HepG2 (cell line): Measurements from ENCODE around the gene RLN3. TPM values are rescaled to one million over a fixed set of nuclear protein-coding genes. Genes with fewer than 3 reads are reported as not detected.
A peak's percentile ranks its signal among the peaks of the same experiment; 100 is the strongest.

Experiments used
- ARID2 ChIP-seq: sonication (generic); formaldehyde crosslinking; IDR thresholded peaks from 2 replicates; pipeline ENCODE4 v1.8.1; 2022; ENCODE audit warnings: mild to moderate bottlenecking, missing genetic modification reagents, borderline replicate concordance
- ATF5 ChIP-seq: sonication (generic); formaldehyde crosslinking; IDR thresholded peaks from 2 replicates; pipeline ENCODE4 v1.4.0; 2020; ENCODE audit warnings: mild to moderate bottlenecking, low read depth, missing genetic modification reagents
- ETV5 ChIP-seq: IDR thresholded peaks from 2 replicates; pipeline ENCODE4 v1.6.1; 2018; ENCODE audit warnings: missing biosample characterization, missing genetic modification reagents, inconsistent platforms, borderline replicate concordance
- GABPA ChIP-seq, 2 experiments: IDR thresholded peaks; 2 replicates each; pipeline ENCODE4 v1.6.1; 2011 to 2016; ENCODE audit warnings: low read depth in 2 of 2, low read length in 1 of 2, missing biosample characterization in 1 of 2, missing genetic modification characterization in 1 of 2
- GABPB1 ChIP-seq: IDR thresholded peaks from 2 replicates; pipeline ENCODE4 v1.6.1; 2016; ENCODE audit warnings: mild to moderate bottlenecking, missing genetic modification reagents, moderate library complexity, missing compliant biosample characterization
- HMGXB4 ChIP-seq, 2 experiments: sonication (generic) in 1 of 2; formaldehyde crosslinking in 1 of 2; IDR thresholded peaks; 2 replicates each; pipeline versions ENCODE4 v1.4.0 to v1.6.1; 2018 to 2020; ENCODE audit warnings: missing genetic modification reagents in 2 of 2, borderline replicate concordance in 1 of 2, low read depth in 1 of 2, mild to moderate bottlenecking in 1 of 2, missing biosample characterization in 1 of 2
- PATZ1 ChIP-seq: sonication (generic); formaldehyde crosslinking; IDR thresholded peaks from 2 replicates; pipeline ENCODE4 v1.4.0; 2020; ENCODE audit warnings: missing genetic modification reagents
- PBX2 ChIP-seq: IDR thresholded peaks from 2 replicates; pipeline ENCODE4 v1.6.1; 2016; ENCODE audit warnings: control low read depth
- RXRA ChIP-seq: sonication (generic); formaldehyde crosslinking; IDR thresholded peaks from 2 replicates; pipeline ENCODE4 v1.5.1; 2020; ENCODE audit warnings: missing genetic modification reagents
- SOX6 ChIP-seq, 2 experiments: fragments of 450-650 bp in 1 of 2; sonication (generic) in 1 of 2; formaldehyde crosslinking in 1 of 2; IDR thresholded peaks; 2 replicates each; pipeline versions ENCODE4 v1.4.0 to v1.6.1; 2017 to 2020; ENCODE audit warnings: antibody characterized with exemption in 1 of 2, mild to moderate bottlenecking in 1 of 2, missing genetic modification reagents in 1 of 2
- ZBTB34 ChIP-seq: sonication (generic); formaldehyde crosslinking; IDR thresholded peaks from 2 replicates; pipeline ENCODE4 v1.8.0; 2022; ENCODE audit warnings: mild to moderate bottlenecking, missing genetic modification reagents
- ZBTB7A ChIP-seq: sonication (generic); formaldehyde crosslinking; IDR thresholded peaks from 2 replicates; pipeline ENCODE4 v1.8.0; 2022; ENCODE audit warnings: mild to moderate bottlenecking, missing genetic modification reagents
- ZMYM3 ChIP-seq: sonication (generic); formaldehyde crosslinking; IDR thresholded peaks from 2 replicates; pipeline ENCODE4 v1.5.1; 2020; ENCODE audit warnings: mild to moderate bottlenecking, missing genetic modification reagents
- ZNF362 ChIP-seq: sonication (generic); formaldehyde crosslinking; IDR thresholded peaks from 2 replicates; pipeline ENCODE4 v1.4.0; 2020; ENCODE audit warnings: missing genetic modification reagents, mild to moderate bottlenecking, borderline replicate concordance
- ZNF770 ChIP-seq: sonication (generic); formaldehyde crosslinking; IDR thresholded peaks from 2 replicates; pipeline ENCODE4 v1.5.0; 2020; ENCODE audit warnings: mild to moderate bottlenecking, missing genetic modification reagents
- polyA plus RNA-seq, 8 experiments: library from polyadenylated mRNA; depleted of rRNA in 3 of 8; stranded (reverse) in 7 of 8; unstranded in 1 of 8; fragments of >200 nt; fragmentation: Illumina TruSeq in 4 of 8; extraction: Trizol in 4 of 8; gene quantifications; 2 replicates each; pipeline versions ENCODE4 v1.2.1 to v1.2.3, GENCODE V29; 2011 to 2016; ENCODE audit warnings: low read depth in 4 of 8, missing spikeins in 1 of 8, mixed read lengths in 1 of 8; ENCODE audit not compliant: insufficient read depth in 1 of 8
- total RNA-seq, 5 experiments: library from RNA; depleted of rRNA; stranded (reverse); fragments of >200 nt; fragmentation: Illumina TruSeq; extraction: Trizol; gene quantifications; 2 replicates each; pipeline ENCODE4 v1.2.3, GENCODE V29; 2016; ENCODE audit warnings: low read depth in 1 of 5

The RLN3 gene
- total and polyA plus RNA-seq, 2 of the 13 experiments (the other 11 are each of a cell fraction or from before 2014, with no cell fraction given): not detected

GRCh38 chr19:14023404-14024235 is 4.3 kb upstream of the RLN3 start (continued):
- peak; percentile 59; the same call in 1 of the 2 replicates for TF ChIP-seq ZNF770 (CRISPR knock-in tag)
- TF ChIP-seq ZMYM3: peak; percentile 89
- TF ChIP-seq RXRA: peak; percentile 38; the same call in 1 of the 2 replicates
- no peak for TF ChIP-seq ATF5 (CRISPR knock-in tag)
- peak; percentile 27; the same call in 1 of the 2 replicates for TF ChIP-seq GABPA (IDR thresholded peaks at IDR 0.05; ENCODE audit: low read depth, low read length)
- peak; percentile 84 for TF ChIP-seq GABPA (CRISPR knock-in tag; IDR thresholded peaks at IDR 0.05; ENCODE audit: low read depth)
- no peak for TF ChIP-seq ARID2 (CRISPR knock-in tag)
- no peak for TF ChIP-seq ZBTB7A (CRISPR knock-in tag)
- no peak for TF ChIP-seq SOX6 (IDR thresholded peaks at IDR 0.05)
- peak; percentile 68; the same call in 1 of the 2 replicates for TF ChIP-seq SOX6 (CRISPR knock-in tag; IDR thresholded peaks at IDR 0.05)
- TF ChIP-seq ZNF362: no peak; the same call in 1 of the 2 replicates
- TF ChIP-seq ZBTB34: 0 out of 2 replicates have a peak, but pooled peaks have one; percentile 50
- peak; percentile 87; the same call in 1 of the 2 replicates for TF ChIP-seq ETV5
- TF ChIP-seq PBX2: no peak
- TF ChIP-seq GABPB1 (CRISPR knock-in tag): peak; percentile 73
- peak; percentile 65 to 74; a peak in 3 of 4 replicates for TF ChIP-seq HMGXB4 (CRISPR knock-in tag; IDR thresholded peaks at IDR 0.05; ENCODE audit: borderline replicate concordance in 1 of 2, low read depth in 1 of 2)
- peak; percentile 12; the same call in 1 of the 2 replicates for TF ChIP-seq PATZ1 (CRISPR knock-in tag)
